ENCODE measurements around the gene LRG1.

- TF ChIP-seq MYBL2 (IDR thresholded peaks at IDR 0.05; ENCODE audit: low read depth) (no peak), MYBL2 (CRISPR knock-in tag; IDR thresholded peaks at IDR 0.05; ENCODE audit: borderline replicate concordance) (no peak), CTCF (IDR thresholded peaks at IDR 0.05 in 2 of 3, conservative IDR thresholded peaks at IDR 0.05 in 1 of 3; ENCODE audit: insufficient read depth in 2 of 3, low read depth in 1 of 3, low read length in 3 of 3) (no peak), CHD2 (IDR thresholded peaks at IDR 0.05; ENCODE audit: low read depth, low read length) (no peak), ARID4B (CRISPR knock-in tag; IDR thresholded peaks at IDR 0.05) (no peak), ZNF512 (tag; IDR thresholded peaks at IDR 0.05) (no peak)
Measured at GRCh38 chr19:4581666-4582553, 42.1 kb upstream of the LRG1 start.
